Psoas muscle (tissue), 8 donors: ENCODE data around the gene ZEB1. TPM values are rescaled to one million over a fixed set of nuclear protein-coding genes. Genes with fewer than 3 reads are reported as not detected.
A peak's percentile ranks its signal among the peaks of the same experiment; 100 is the strongest.

Experiments
- ATAC-seq, 4 donors: fragments of 200-7000 bp; cut with Tn5 transposase; one replicate each; pipeline ENCODE4 v1.9.1; 2020; ENCODE audit warnings: moderate library complexity in 3 of 4, mild to moderate bottlenecking in 2 of 4
- DNase-seq, 2 donors: peaks; one replicate each; pipeline ENCODE4 v3.0.0-alpha.2; 2020
- H3K27ac ChIP-seq: fragments of 200-600 bp; one replicate; pipeline ENCODE4 v1.8.0; 2022
- H3K27me3 ChIP-seq, 3 donors: fragments of 200-600 bp in 1 of 3; one replicate each; pipeline versions ENCODE4 v1.6.1 to v1.8.0; 2013 to 2022; ENCODE audit warnings: low read length in 2 of 3, mild to moderate bottlenecking in 2 of 3, moderate library complexity in 1 of 3; ENCODE audit not compliant: insufficient read depth in 3 of 3
- H3K36me3 ChIP-seq, 2 donors: fragments of 200-600 bp in 1 of 2; one replicate each; pipeline versions ENCODE4 v1.6.1 to v1.8.0; 2013 to 2022; ENCODE audit warnings: low read depth in 1 of 2, mild to moderate bottlenecking in 1 of 2, moderate library complexity in 1 of 2; ENCODE audit not compliant: insufficient read depth in 1 of 2
- H3K4me1 ChIP-seq: fragments of 200-600 bp; one replicate; pipeline ENCODE4 v1.8.0; 2022
- H3K4me3 ChIP-seq: fragments of 200-600 bp; one replicate; pipeline ENCODE4 v1.8.0; 2022; ENCODE audit warnings: mild to moderate bottlenecking
- H3K9me3 ChIP-seq: fragments of 200-600 bp; one replicate; pipeline ENCODE4 v1.8.0; 2022
- CTCF ChIP-seq: fragments of 200-600 bp; IDR thresholded peaks from one replicate; pipeline ENCODE4 v1.8.0; 2022; ENCODE audit warnings: antibody characterized with exemption
- WGBS, 3 donors: extraction: QIAGEN DNeasy Blood & Tissue Kit; methylation state at CpG; one replicate each; pipeline versions ENCODE4 v1.1.6 to v1.1.7; 2013; 5-methylcytosine and 5-hydroxymethylcytosine counted together
- intact Hi-C, 2 donors: fragments of 100-400 bp; cut with DNase I; formaldehyde crosslinking; loops; one replicate each; pipeline versions ENCODE4 v1.11.0 to v1.14.2; 2022
- polyA plus RNA-seq, 3 donors: library from polyadenylated mRNA; stranded (reverse); fragments of 200-250 nt; gene quantifications; one replicate each; pipeline ENCODE4 v1.2.3, GENCODE V29; 2013
- total RNA-seq, 4 donors: library from RNA; stranded (reverse); fragmentation: NEBNext Ultra II Directional in 2 of 4; extraction: Animal tissue kit (Norgen Biotek cat#: 25700) in 2 of 4; gene quantifications; one replicate each; pipeline versions ENCODE4 v1.2.1 to v1.2.4, GENCODE V29; 2021 to 2023
- donor health status: healthy with polysubstance abuse.
- donor health status: DM: no; HTN: no; CAD: no; lungs with moderate emphysema.
- donor health status: Bipolar disorder and iron deficiency.
- donor health status: healthy.
- donor health status: DM: yes; HTN: yes; CAD: no.
- donor health status: DM: no; HTN: no; CAD: no.
- donor health status: DM: no; HTN: no; CAD: no.
- donor health status: DM: yes; HTN: yes; CAD: no.

ZEB1 gene
- total and polyA plus RNA-seq, 7 donors, result 18.7 to 99.8 (median 92.0) TPM

- no peak for TF ChIP-seq CTCF
- intact Hi-C loops, result loop anchor here (5.0 to 10.0 kb wide), 5 partner anchors 181 to 531 kb away; no protein-coding TSS in a partner anchor
- H3K27me3 ChIP-seq, result no peaks in the 10 kb centered on the region
- H3K36me3 ChIP-seq, result no peaks in the 10 kb centered on the region
- WGBS, 3 donors, result 38 to 52% (median 41%) methylated on average over 4 of the region's 4 CpGs
- peaks cover 7% of the 10 kb centered on the region for H3K4me1 ChIP-seq
- H3K9me3 ChIP-seq, result no peaks in the 10 kb centered on the region
- ATAC-seq, result peak in 2 of 4 donors; percentile 23 to 34
- no peak overlapping the region for H3K4me3 ChIP-seq
- DNase-seq, result peak; percentile 27 to 52
- H3K27ac ChIP-seq, result peak overlapping the region; percentile 11
Observed at GRCh38 chr10:31315453-31315852, 3.6 kb upstream of the ZEB1 start.

DNA sequence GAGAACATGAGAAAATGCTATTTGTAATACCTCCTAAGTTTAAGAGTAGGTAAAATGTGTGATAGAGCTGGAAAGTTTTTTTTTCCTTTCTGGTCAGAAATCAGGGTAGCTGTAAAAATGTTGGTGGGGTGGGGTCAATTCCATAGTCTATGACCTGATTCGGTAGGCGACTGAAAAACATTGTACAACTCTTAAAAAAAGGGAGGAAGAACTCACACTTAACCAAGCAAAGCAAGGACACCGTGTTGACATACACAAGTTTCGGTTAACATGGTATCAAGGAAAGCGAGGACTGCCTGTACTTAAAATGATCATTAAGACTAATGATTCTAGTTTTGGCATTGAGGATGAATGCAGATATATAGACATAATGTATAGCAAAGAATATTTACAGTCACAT, 1.8 kb upstream of the ZEB1 start:
- Histone ChIP-seq H3K4me3 (no peak overlapping the region), H3K27me3 (no peaks in the 10 kb centered on the region), H3K9me3 (no peaks in the 10 kb centered on the region), H3K4me1 (peaks cover 17% of the 10 kb centered on the region), H3K36me3 (no peaks in the 10 kb centered on the region), H3K27ac (peak overlapping the region; percentile 23)
- no peak for ATAC-seq
- 81 to 91% (median 85%) methylated on average over 5 of the region's 5 CpGs for WGBS, 3 donors
- DNase-seq, result no peak
- TF ChIP-seq CTCF, result no peak
- intact Hi-C loops, result loop anchor here (5.0 to 10.0 kb wide), 5 partner anchors 182 to 532 kb away; no protein-coding TSS in a partner anchor

DNA sequence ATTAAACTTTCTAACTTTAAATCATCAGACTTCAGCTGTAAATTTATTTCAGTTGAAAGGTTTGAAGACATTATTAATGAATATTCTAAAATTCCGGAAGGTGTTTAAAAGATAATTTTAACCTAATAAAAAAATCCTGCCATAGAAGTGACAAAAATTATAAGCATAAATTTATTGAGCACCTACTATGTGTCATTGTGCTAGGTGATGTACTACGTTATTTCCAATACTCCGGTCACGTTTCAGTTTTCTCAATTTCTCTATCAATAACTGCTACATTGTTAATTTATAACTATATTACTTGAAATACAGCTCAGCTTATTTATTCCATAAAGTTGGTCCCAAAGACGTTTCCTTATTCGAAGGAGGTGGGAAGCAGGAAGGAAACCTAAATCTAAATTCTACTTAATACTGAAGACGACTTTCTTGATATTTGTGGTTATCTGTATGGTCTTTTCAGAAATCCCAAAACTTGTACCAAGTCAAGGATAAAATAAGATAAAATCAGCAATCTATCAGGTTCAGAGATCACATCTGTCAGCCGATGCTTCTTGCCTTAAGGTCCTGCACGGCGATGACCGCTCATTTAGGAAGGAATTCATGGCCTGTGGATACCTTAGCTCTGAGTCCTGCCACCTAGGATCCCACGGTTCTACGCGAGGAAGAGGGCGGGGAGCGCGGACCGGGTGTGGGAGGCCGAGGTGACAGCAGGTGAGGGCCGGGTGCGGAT, 1.2 kb upstream of the ZEB1 start:
- DNase-seq (no peak), ATAC-seq (no peak)
- peak overlapping the region; percentile 75 for H3K4me3 ChIP-seq
- intact Hi-C loops, result loop anchor here (2.0 to 10.0 kb wide), 7 partner anchors 183 to 533 kb away; no protein-coding TSS in a partner anchor
- peak overlapping the region; percentile 97 for H3K27ac ChIP-seq
- no peaks in the 10 kb centered on the region for H3K36me3 ChIP-seq
- 31 to 35% (median 32%) methylated on average over 21 of the region's 21 CpGs for WGBS, 3 donors
- H3K9me3 ChIP-seq, result no peaks in the 10 kb centered on the region
- no peaks in the 10 kb centered on the region for H3K27me3 ChIP-seq
- no peak for TF ChIP-seq CTCF
- H3K4me1 ChIP-seq, result peaks cover 23% of the 10 kb centered on the region

DNA sequence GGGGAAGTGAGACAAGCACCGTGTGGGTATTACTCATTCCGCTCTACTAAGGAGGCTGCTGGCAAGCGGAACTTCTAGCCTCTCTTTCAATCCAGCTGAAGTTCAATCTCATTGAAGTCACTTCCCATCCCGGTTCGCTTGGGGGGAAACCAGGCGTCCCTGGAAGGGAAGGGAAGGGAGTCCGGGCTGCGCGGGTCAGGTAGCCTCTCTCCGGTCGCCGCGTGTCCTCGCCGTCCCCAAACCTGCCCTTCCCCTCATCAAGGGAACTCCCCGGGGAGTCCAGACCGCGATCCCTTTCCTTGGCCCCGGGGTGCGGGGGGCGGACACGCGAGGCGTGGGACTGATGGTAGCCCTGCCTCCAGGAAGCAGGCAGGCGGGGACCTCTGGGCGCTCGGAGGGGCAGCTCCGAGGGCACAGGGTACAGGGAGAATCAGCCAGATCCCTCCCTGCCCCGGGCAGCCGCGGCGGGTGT, 598 bp upstream of the ZEB1 start:
- DNase-seq, result peak; percentile 59 to 76
- H3K36me3 ChIP-seq, result no peaks in the 10 kb centered on the region
- peak; percentile 56 to 68 (median 62) for ATAC-seq
- intact Hi-C loops, result loop anchor here (2.0 to 10.0 kb wide), 7 partner anchors 184 to 534 kb away; no protein-coding TSS in a partner anchor
- peaks cover 29% of the 10 kb centered on the region for H3K4me1 ChIP-seq
- peak overlapping the region; percentile 97 for H3K27ac ChIP-seq
- H3K27me3 ChIP-seq, result no peaks in the 10 kb centered on the region
- TF ChIP-seq CTCF, result no peak
- 0 to 1% (median 0%) methylated on average over 21 to 32 of the region's 32 CpGs for WGBS, 3 donors
- H3K9me3 ChIP-seq, result no peaks in the 10 kb centered on the region
- peak overlapping the region; percentile 75 for H3K4me3 ChIP-seq
